Stimulated activated CD8-positive, alpha-beta memory T cell treated with anti-CD3 and anti-CD28 coated beads, Interleukin-2, amount 100 ng/mL, for 1 hour (primary cell): ENCODE measurements around the gene TMX1.

Experiments used
- DNase-seq, 2 donors: peaks; one replicate each; pipeline ENCODE4 v3.0.0-alpha.2; 2020; ENCODE audit warnings: low read depth in 2 of 2

Gene TMX1

DNA sequence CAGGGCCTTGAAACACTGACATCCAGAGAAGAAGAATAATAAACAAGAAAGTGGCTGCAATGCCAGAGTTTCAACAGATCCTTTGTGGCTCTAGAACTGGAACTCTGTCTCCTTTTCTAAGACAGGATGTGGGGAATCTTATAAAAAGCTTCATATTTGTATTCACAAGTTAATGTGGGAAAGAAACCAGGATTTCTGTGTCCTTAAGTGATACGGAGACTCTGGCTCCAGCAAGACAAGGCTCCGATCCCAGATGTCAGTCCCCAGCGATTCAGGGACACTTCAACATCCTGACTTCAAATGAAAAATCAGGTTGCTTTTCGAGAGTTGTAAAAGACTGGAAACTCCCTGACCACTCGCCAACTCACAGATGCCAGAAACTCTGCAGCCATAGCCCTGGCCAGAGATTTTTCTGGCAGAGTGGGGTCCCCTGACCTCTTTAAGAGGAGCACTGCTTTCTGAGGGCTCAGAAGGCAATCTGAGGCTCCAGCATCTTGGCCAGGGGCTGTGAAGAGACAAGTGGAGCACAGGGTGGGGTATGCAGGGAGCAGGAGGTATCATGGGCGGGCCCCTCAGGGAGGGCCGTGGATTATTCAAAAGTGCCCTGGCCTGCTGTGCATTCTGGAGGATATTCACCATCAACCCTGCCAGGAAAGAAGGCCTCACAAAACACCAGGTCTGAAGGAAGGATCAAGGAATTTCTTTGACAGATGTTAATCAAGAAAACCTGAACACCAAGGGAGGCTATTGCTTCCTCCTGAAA lies 53.3 kb downstream of the TMX1 start:
- no peak for DNase-seq

DNA sequence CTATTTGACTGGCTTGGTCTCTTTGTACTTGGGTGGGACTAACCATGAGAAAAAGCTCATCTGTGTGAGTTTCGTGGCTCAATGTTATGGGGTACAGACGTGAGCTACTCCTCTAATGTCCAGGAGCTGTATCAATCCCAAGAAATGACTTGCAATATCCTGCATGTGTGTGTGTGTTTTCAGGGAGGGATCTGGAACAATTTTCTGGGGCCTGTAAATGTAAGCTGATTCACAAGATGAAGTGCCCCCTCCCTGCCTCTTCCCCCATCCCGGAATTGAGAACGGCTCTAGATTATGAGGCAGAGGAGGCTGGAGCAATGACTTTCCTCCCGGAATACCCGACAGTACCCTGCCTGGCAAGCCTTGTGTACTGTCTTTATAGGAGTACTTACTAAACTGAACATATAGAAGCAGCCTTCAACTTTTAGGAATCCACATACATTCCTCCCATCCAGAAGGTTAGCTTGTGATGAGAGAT lies 53.9 kb downstream of the TMX1 start:
- DNase-seq, result no peak

DNA sequence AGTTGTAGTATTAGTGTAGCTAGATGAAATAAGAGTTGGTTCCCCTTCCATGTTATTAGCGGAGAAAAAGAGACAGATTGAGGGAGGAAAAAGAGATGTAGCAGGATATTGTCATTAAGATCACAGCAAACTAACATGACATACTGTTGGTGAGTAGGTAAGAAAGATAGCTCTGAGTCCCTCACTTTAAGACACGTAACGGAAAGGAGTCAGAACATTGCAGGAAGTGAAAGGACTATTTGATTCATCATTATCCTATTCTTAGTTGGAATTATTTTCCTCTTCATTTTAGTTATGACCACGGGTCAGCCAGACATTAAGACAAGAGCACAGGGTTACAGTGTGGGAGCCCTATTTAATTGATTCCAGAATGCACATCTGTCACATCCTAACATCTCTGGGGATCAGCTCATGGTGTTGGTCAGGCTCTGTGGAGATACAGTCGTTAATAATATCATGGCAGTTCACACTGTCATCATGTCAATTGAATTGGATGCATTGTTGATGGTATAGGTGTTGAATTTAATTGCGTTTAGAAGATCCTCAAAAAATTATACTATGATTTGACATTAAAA lies 55.0 kb downstream of the TMX1 start:
- no peak for DNase-seq

DNA sequence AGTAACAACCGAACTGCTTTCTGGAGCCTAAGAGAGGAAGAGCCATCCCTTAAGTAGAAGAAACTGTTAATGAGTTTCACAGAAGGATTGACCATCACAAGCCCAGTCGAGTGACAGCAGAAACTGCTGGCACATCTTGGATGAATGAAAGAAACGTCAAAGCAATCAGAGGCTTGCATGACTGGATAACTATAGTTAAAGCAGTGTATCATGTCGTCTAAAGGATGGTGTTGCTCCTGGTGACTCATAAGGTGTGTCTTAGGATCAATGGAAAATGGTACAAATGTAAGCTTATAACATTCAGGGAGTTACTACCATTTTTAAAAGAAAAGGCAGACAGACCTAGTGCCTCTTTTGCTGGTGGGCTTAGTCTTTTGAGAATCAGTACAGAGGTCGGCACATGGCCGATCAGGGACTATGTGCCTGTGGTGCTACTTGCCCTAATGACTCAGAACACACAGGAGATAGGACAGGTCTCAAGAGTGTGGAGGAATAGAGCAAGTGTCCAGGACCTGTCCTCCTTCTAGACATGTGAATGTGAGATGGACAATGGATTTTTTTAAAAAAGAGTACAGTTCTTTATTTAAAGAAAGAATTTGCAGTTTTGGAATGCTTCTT lies 55.7 kb downstream of the TMX1 start:
- DNase-seq, result no peak

DNA sequence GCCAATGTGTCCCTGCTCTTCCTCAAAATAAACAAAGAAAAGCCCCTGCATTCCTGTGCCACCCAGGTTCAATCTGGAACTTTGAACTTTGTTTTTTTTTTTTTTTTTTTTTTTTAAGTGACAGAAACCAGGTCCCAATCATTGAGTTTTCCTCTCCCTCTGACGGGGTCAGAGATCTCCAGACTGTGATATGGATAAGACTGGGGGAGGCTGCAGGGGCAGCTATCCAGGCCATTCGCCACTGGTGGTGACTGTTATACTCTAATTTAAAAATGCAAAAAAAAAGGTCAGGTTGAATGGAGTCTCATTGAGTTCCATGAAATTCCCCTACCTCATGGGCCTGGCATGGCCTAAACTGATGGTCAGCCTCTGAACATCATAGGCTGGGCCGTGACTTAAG lies 57.0 kb downstream of the TMX1 start:
- DNase-seq, result no peak

DNA sequence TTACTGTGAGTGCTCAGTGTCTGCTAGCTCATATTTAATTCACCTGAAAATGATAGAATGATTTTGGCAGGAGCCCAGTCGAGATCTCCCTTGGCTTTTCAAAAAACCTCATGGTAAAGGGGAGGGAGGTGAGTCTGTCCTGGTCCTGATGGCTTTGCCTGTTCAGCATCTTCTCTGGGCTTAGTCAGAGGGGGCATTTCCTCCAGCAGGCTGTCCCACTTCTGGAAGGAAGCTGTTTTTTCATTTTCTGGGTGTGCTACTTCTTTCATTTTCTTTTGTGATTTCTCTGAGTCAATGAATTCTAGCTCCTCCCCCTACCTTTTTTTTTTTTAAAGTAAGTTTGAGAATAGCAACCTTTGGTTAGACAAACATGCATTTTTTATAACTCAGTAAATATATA lies 58.8 kb downstream of the TMX1 start:
- DNase-seq, result no peak

DNA sequence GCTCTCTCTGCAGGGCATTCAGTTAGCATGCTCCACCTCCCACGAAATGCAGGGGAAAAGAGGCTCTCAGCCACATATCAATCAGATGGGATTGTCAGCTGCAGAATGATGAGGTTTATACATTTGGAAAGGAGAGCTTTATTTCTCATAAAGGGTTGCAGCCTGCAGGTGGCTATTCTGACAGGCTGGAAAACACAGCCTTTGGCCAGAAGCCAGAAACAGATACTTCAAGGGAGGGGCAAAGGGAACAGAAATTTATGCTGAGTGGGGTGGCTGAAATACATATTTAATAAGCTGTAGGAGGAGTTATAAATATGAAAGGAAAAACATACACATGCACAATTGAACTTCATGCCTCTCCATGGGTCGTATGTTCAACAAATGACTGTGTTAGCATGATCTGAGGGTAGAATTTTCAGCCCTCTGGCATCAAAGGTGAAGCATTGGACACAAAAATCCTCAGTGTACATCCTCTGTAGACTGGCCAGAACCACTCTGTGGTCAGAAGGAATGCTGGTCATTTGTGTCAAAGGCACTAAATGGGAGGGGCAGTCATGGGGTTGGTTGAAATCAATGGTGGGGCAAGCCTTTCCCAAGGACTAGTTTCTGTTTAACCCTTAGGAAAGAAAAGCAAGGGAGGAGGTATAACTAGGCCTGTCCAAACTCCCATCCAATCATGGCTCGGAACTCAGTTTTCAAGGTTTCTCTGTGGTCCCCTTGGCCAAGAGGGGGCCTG lies 62.4 kb downstream of the TMX1 start:
- DNase-seq, result no peak

DNA sequence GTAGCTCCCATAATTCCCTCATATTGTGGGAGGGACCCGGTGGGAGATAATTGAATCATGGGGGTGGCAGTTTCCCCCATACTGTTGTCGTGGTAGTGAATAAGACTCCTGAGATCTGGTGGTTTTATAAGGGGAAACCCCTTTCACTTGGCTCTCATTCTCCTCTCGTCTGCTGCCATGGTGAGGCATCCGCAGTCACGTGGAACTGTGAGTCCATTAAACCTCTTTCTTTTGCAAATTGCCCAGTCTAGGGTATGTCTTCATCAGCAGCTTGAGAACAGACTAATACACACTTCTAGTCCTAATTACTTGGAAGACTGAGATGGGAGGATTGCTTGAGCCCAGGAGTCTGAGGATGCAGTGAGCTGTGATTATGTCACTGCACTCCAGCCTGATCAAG lies 64.4 kb downstream of the TMX1 start:
- no peak for DNase-seq

DNA sequence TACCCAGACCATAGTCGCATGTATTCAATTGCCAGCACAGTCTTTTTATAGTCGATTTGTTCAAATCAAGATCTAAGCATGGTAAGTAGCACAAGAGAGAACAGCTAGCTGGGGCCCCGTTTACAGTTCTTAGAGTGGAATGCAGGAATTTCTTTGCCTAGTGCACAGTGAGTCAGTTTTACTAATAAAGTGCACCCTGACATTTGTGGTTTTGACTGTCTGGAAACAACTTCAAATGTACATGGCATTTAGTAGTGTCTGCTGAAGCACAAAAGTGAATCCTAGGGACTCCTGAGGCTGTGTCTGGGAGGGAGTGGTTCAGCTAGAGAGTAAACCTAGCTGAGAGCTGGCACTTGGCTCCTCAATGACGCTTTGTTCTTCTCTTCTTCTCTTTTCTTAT lies 64.9 kb downstream of the TMX1 start:
- DNase-seq, result no peak

DNA sequence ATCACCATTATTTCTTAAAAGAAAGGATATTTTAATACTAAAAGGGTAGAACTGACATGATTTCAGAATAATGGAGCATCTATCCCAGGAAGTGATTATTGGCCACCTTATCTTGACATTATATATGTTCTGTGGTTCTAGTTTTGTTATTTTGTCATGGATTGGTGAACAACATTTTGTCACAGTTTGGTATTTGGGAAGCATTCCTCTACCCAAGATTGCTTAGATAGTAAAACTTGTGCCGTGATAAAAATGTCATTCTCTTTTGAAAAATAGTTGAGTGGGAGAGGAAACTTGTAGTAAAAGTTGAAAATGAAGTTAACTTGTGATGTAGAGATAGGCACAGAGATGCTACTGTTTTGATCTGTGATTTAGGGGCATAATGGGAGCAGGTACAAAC lies 65.7 kb downstream of the TMX1 start:
- no peak for DNase-seq
